ENCODE data around the gene RNF141. TPM values are rescaled to one million over a fixed set of nuclear protein-coding genes. Genes with fewer than 3 reads are reported as not detected.

RNF141 gene, protein sequence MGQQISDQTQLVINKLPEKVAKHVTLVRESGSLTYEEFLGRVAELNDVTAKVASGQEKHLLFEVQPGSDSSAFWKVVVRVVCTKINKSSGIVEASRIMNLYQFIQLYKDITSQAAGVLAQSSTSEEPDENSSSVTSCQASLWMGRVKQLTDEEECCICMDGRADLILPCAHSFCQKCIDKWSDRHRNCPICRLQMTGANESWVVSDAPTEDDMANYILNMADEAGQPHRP
- 16.1 and 21.2 TPM in 2 replicates for total RNA-seq

GRCh38 chr11:10540915-10541560, at the start of gene RNF141:
Gene RNF141 (minus strand): TSS chr11:10541187. CDS start chr11:10534158, 7,029 bp downstream.

DNA sequence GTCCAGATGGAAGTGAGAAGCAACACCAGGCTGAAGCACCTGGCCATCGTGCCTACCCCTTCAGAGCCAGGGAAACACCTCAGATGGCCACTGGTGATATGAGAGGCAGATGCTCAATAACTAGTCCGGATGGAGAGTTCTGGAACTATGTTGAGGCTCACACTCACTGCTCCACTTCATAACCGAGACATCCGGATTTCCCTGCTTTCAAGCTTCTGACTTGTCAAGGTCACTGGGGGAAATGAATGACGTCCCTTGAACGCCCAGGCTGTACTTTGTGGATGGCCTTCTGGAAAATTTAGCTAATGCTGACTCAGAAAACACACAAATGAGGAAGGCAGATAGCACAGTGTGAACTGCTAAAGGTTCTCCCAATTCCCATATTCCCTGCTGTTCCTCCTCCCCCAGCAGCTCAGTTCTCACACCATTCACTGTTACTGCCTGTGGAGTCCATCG, 27.5 kb upstream of the RNF141 start, which contains the start of gene LYVE1:
TSS of gene LYVE1 (minus strand) at position 180 of the 456 bp plus-strand sequence. CDS start at position 47, 133 bp downstream.

Other genes with a start within 250 kb of the RNF141 start
- 26.6 and 29.2 TPM in 2 replicates for gene SBF2, start 247.0 kb downstream of the RNF141 start, total RNA-seq
- 108 and 159 TPM in 2 replicates for gene ADM, start 236.1 kb downstream of the RNF141 start, total RNA-seq
- gene AMPD3, start 85.9 kb downstream of the RNF141 start, total RNA-seq, result 0.44 and 1.9 TPM in 2 replicates
- gene LYVE1, start 27.5 kb upstream of the RNF141 start, total RNA-seq, result 2.1 and 4.1 TPM in 2 replicates
- gene IRAG1, start 152.6 kb upstream of the RNF141 start, total RNA-seq, result 1.2 and 1.4 TPM in 2 replicates
- gene CTR9, start 210.1 kb upstream of the RNF141 start, total RNA-seq, result 22.8 and 24.7 TPM in 2 replicates